Left lobe of liver (tissue), 2 donors: ENCODE measurements around the gene EIF5A. TPM values are rescaled to one million over a fixed set of nuclear protein-coding genes. Genes with fewer than 3 reads are reported as not detected.
A peak's percentile ranks its signal among the peaks of the same experiment; 100 is the strongest.

Experiments
- ATAC-seq: fragments of 200-7000 bp; cut with Tn5 transposase; one replicate; pipeline ENCODE4 v1.9.1; 2020; ENCODE audit warnings: mild to moderate bottlenecking, moderate library complexity
- DNase-seq: peaks from one replicate; pipeline ENCODE4 v3.0.0-alpha.2; 2020; ENCODE audit warnings: low spot score
- total RNA-seq: library from RNA; stranded (reverse); gene quantifications from one replicate; pipeline ENCODE4 v1.2.1, GENCODE V29; 2021
- donor health status: DM: no; HTN: no; CAD: no; lungs with moderate emphysema.
- donor health status: DM: no; HTN: yes; CAD: no.

EIF5A gene
- total RNA-seq = 242 TPM

GRCh38 chr17:7306911-7307685, at the start of gene EIF5A:
Gene EIF5A (plus strand): TSS chr17:7307628. CDS start chr17:7309636, 2,008 bp downstream.
- ATAC-seq (peak; percentile 84), DNase-seq (peak; percentile 100)

DNA sequence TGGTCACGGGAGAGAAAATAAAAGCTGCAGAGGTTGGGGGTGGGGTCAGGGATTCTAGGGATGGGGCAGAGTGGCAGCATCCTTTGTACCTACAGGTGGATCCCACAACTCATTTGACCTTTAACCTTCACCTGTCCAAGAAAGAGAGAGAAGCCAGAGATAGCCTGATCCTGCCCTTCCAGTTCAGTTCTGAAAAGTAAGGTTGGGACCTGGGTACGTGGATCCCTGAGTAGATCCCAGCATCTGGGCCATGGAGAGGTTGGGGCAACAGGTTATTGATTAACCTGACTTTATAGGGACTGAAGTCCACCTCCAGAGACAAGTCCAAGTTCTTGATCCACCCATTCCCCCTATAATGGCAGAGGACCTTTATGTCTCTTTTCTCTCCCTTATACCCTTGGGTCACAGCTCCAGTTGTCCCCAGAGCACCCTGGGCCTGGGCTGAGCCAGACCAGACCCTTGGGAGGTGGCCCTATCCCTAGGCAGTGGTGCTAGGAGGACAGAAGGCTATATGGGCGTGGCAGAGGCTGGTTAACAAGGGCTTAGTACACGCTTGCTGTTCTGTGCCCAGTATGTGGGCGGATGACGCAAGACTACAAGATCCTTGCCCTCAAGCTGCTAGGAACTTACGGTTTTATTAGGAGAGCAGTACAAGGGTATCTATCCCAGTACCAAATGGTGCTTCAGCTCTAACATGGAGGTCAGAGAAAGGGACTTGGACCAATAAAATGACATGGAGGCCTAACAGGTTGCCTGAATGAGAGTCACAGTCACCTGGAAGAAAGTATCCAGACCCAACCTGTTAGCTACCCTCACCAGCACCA, 48.5 kb upstream of the EIF5A start:
- peak; percentile 92 for DNase-seq

DNA sequence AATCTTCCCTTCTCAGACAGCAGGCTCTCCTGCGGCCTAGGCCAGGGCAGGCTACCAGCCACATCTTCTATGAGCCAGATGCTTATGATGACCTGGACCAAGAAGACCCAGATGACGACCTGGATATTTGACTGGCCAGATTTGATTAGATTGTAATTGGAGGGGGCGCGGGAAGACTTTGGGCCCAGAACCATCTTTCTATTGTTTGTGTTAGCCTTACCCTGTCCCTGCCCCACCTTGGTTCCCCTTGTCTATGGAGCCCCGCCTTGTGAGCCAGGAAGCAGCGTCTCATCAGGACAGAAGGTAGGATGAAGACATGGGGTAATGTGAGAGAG, 47.9 kb upstream of the EIF5A start:
- no peak for DNase-seq

More for the DNA sequence above, 48.5 kb upstream of the EIF5A start:
- ATAC-seq = peak; percentile 66

DNA sequence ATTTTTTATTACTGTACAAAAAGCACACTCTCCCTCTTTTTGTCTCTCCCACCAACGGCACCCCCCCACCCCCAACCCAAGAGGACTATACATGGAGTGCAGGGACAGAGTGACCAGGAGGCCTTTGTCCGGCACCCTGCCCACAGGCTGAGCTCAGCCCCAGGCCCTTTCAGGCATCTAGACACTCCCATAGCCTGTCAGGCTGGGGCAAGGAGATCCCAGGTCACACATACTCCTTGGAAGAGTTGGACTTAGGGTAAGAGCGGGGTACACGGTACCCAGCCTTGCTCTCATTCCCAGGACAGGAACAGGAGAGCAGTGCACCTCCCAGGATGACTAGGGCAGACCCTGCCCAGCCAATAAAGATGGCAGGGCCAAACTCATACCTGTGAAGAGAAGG, 47.3 kb upstream of the EIF5A start:
- no peak for DNase-seq
- ATAC-seq = peak; percentile 5

More for the DNA sequence above, 47.9 kb upstream of the EIF5A start:
- ATAC-seq = peak; percentile 1

DNA sequence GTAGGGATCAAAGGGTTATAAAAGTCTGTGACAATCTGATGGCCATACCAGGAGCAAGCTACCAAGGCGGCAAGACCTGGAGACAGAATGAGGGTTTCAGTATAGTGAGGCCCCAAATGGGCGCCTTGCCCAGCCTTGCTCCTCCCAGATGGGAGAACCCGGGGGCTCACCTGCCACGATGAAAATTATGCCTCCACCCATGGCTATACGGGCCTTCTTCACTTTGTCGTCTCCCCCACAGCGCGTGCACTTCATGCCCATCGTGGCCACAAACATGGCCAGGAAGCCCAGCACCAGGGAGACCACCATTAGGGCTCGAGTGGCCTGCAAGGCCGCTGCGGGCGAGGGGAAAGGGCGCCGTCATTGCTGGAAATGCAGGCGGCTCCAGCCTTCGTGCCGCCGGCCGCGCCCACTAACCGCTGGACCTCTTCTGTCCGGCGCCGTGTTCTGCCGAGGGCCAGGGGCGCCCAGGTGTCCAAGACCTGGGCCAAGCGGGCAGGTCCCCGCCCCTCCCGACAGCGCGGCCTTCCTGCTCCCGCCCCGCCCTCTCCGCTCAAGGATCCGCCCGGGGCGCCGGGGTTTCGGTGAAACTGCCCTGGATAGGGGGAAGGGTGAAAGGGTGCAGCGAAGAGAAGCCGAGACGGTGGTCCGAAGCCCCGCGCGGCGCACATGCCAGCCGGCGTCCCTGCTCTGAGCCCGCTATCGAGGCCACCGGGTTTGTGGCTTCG, 46.6 kb upstream of the EIF5A start:
- ATAC-seq = peak; percentile 78
- peak; percentile 91 for DNase-seq

DNA sequence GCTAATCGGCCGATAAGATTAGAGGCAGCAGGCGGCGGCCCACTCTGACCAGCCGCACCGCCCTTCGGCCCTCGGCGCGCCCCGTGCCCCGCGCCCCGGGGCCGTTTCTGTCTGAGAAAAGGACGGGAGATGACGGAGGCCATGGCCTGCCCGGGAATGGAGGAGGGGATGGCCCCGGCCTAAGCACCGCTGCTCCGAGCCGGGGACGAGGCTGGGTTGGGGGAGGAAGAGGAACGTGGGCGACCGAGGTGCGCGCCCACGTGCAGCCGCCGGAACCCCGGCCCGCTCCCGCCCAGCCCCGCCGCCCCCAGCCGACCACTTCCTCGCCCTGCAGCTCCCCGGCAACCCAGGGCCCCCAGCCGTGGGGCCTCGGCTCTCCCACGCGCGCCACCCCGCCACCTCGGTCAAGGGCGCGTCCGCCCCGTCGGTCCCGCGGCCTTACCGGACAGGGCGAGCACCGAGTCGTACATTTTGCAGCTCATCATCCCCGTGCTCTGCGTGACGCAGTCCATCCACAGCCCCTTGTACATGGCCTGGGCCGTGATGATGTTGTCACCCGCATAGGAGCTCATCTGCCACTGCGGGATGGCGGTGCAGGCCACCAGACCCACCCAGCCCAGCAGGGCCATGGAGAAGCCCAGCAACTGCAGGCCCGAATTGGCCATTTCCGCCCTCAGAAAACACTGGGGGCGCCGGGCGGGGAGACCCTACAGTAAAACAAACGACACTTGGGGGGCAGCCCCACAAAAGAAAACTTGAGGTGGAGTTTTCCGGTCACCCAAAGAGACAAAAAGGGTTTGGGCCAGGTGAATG, 45.8 kb upstream of the EIF5A start:
- DNase-seq = no peak
- ATAC-seq = peak; percentile 30

DNA sequence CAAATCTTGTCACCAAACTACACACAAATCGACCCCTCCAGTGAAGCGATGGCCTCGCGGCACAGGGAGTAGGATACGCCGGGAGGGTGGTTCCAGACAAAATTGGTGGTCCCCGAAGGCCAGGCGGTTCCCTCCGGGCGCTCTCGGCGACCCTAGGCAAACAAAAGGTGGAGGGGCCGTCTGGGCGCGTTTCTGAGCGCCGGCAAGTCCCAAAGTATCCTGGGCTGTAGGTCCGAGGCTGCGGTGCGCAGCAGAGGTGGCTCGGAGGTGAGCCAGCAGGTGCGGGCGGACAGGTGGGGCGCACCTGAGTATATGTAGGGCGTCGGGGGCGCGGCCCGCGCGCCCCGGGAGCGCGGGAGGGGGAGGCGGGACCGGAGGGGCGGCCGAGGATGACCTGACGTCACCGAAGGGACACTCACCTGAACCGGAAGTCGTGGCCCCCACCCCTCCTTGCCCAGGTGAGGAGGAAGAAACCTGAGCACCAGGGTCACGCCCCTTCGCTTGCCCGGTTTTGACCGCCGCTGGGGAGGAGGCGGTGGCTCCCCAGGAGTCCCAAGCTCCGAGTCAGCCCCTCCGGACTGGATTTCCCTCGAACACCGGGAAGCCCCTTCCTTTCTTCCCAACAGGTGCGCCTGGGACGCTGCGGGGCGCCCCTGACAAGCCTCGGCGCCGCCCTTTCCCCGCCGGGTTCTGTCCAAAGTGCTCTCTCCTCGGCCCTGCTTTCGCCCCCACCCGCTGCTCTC, 45.1 kb upstream of the EIF5A start, which contains the start of gene CLDN7:
CLDN7 (minus strand) TSS at position 287 of the 743 bp plus-strand sequence. CDS start 435 bp downstream, outside the sequence.
- ATAC-seq = no peak
- DNase-seq = peak; percentile 62

- ATAC-seq = no peak
Observed at GRCh38 chr17:7262935-7263800, 44.3 kb upstream of the EIF5A start.

DNA sequence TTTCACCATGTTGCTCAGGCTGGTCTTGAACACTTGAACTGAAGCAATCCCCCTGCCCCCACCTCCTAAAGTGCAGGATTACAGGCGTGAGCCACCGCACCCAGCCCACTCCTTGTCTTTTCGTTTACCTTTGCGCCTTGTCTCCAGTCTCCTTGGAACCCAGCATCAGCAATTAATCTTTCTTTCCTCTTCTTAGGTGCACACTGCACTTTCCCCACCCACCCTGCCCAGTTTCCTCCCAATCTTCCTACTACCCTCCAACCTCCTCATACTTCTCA, 43.7 kb upstream of the EIF5A start:
- no peak for DNase-seq
- no peak for ATAC-seq

More at GRCh38 chr17:7262935-7263800, 44.3 kb upstream of the EIF5A start:
- no peak for DNase-seq

- ATAC-seq (no peak), DNase-seq (no peak)
Observed at GRCh38 chr17:7266784-7267183, 40.6 kb upstream of the EIF5A start.

- no peak for DNase-seq
- no peak for ATAC-seq
Observed at GRCh38 chr17:7279448-7279847, 28.0 kb upstream of the EIF5A start.

DNA sequence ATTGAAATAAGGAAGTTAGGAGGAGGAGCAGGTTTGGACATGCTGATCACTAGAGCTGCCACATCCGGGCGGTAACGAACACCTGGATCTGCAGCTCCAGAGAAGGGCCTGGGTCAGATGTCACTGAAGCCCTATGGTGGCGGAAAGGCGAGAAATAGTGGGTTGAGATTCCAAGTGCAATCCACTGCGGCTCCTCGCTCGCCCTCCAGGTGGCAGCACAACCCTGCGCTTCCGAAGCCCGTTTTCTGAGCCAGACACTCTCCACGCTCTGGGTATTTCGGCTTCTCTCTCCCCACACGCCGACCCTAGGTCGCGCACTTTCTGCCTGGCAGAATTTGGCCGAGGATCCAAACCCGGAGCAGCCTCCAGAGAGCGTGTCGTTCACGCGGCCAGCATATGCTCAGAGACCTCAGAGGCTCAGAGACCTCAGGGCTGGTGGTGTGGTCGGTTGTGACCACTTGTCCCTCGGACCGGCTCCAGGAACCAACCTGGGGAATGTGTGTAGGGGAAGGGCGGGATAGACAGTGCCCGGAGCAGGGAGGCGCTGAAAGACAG, 26.8 kb upstream of the EIF5A start:
- DNase-seq (peak; percentile 85), ATAC-seq (peak; percentile 87)

DNA sequence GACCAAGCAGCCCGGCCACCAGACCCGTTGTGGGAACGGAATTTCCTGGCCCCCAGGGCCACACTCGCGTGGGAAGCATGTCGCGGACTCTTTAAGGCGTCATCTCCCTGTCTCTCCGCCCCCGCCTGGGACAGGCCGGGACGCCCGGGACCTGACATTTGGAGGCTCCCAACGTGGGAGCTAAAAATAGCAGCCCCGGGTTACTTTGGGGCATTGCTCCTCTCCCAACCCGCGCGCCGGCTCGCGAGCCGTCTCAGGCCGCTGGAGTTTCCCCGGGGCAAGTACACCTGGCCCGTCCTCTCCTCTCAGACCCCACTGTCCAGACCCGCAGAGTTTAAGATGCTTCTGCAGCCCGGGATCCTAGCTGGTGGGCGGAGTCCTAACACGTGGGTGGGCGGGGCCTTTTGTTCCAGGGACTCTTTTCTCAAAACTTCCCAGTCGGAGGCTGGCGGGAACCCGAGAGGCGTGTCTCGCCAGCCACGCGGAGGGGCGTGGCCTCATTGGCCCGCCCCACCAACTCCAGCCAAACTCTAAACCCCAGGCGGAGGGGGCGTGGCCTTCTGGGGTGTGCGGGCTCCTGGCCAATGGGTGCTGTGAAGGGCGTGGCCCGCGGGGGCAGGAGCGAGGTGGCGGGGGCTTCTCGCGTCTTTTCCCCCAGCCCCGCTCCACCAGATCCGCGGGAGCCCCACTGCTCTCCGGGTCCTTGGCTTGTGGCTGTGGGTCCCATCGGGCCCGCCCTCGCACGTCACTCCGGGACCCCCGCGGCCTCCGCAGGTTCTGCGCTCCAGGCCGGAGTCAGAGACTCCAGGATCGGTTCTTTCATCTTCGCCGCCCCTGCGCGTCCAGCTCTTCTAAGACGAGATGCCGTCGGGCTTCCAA, 26.1 kb upstream of the EIF5A start, which contains the start of gene SLC2A4:
SLC2A4 (plus strand) TSS at position 645 of the 879 bp plus-strand sequence; CDS start at position 862, 217 bp downstream.
- ATAC-seq (peak; percentile 89), DNase-seq (peak; percentile 97)

DNA sequence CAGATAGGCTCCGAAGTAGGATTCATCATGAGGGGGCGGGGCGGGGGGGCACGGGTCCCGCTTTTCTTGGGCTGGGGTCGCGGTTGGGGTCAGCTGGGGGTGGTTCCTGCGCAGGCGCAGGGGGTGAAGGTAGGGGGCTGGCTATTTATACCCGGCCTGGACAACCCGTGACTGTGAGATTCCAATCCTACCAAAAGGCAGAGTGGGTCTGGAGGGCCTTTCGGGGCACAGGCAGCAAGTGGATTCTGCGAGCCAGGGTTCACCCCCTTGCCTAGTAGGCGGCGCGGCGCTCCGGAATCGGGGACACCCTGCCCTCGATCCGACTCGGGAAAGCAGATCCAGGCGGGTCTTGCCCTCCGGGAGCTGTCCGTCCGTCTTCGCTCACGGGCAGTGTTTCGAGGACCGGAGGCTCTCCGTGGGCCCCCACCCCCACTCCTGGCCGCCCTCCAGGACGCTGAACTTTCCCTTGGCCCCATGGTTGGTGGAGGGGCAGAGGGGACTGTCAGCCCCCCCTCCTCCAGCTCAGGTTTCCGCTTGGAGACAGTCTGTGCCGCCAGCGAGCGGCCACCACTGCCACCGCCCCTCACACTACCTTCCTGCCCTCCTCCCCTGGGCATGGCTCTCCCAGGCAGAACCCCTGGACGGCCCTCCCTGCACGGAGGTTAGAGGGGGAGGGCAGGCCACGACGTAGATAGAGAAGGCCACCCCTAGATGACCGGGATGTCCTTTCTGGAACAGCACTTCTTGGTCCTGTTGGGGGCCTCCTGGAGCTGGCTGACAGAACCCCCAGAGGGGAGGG, 25.3 kb upstream of the EIF5A start:
- ATAC-seq (no peak), DNase-seq (peak; percentile 60)

GRCh38 chr17:7282752-7283321, 24.6 kb upstream of the EIF5A start:
- ATAC-seq (no peak), DNase-seq (no peak)

DNA sequence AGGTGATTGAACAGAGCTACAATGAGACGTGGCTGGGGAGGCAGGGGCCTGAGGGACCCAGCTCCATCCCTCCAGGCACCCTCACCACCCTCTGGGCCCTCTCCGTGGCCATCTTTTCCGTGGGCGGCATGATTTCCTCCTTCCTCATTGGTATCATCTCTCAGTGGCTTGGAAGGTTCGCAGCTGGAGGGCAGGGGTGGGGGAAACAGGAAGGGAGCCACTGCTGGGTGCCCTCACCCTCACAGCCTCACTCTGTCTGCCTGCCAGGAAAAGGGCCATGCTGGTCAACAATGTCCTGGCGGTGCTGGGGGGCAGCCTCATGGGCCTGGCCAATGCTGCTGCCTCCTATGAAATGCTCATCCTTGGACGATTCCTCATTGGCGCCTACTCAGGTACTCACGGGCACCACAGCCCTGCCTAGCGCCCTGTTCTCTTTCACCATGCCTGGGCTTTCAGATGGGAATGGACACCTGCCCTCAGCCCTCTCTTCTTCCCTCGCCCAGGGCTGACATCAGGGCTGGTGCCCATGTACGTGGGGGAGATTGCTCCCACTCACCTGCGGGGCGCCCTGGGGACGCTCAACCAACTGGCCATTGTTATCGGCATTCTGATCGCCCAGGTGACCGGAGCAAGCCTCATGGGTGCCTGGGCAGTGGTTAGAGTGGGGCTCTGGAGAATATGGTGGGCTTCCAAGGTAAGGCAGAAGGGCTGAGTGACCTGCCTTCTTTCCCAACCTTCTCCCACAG, 23.8 kb upstream of the EIF5A start:
- ATAC-seq (no peak), DNase-seq (no peak)
